Measurements from ENCODE around the gene PUS10. TPM values are rescaled to one million over a fixed set of nuclear protein-coding genes. Genes with fewer than 3 reads are reported as not detected.
"Not testable (repeated sequence)": the region's sequence is repeated elsewhere in the genome, so short reads cannot be mapped to it uniquely, and the experiment has no call there.

Gene PUS10
- total RNA-seq, 2 donors from 2014 or later = 12.6 to 18.5 TPM

DNA sequence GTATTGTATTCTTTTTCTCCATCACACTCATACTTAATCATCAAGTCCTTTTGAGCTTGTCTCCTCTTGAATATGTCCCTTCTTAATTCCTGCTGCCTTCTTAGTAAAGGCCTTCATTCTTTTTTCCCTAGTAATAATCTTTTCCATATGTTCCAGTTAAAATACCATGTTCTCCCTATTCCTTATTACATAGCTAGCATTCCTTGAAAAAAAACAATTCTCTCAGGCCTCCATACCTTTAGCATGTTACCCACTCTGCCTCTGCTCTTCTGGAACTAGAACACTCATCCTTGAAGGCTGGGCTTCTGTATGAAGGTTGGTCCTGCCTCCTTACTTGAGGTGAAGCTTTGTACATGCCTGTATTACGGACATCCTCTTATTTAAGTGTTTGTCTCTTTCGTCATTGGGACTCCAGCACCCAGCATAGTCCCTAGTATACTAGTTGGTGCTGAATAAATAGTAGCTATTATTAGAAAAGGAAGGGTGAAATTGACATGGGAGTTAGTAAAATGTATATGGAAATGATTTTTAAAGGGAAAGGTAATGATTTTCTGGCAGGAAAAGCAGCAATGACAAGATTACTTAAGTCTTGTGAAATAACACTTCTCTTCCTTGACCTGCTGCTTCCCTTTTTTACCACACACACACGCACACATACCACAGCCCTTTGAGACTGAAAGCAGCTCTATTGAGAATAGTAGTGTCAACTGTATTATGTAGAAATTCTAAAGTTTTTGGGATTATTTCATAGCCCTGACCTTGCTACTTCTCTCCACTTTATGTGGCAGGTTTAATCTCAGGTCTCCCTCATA, 91.1 kb downstream of the PUS10 start:
- peak overlapping the region; percentile 45 for H3K4me3 Mint-ChIP-seq
- no peaks in the 10 kb centered on the region for H3K9me3 Mint-ChIP-seq
- ATAC-seq = peak; percentile 92 to 94
- peak overlapping the region; percentile 66 to 85 for H3K27ac Mint-ChIP-seq
- peaks cover 35% of the 10 kb centered on the region for H3K36me3 Mint-ChIP-seq
- peak; percentile 67 for DNase-seq (ENCODE audit: low spot score)
- peaks cover 34 to 42% of the 10 kb centered on the region in 2 donors for H3K4me1 Mint-ChIP-seq (ENCODE audit: low read depth in 2 of 2)
- H3K27me3 Mint-ChIP-seq = no peaks in the 10 kb centered on the region

DNA sequence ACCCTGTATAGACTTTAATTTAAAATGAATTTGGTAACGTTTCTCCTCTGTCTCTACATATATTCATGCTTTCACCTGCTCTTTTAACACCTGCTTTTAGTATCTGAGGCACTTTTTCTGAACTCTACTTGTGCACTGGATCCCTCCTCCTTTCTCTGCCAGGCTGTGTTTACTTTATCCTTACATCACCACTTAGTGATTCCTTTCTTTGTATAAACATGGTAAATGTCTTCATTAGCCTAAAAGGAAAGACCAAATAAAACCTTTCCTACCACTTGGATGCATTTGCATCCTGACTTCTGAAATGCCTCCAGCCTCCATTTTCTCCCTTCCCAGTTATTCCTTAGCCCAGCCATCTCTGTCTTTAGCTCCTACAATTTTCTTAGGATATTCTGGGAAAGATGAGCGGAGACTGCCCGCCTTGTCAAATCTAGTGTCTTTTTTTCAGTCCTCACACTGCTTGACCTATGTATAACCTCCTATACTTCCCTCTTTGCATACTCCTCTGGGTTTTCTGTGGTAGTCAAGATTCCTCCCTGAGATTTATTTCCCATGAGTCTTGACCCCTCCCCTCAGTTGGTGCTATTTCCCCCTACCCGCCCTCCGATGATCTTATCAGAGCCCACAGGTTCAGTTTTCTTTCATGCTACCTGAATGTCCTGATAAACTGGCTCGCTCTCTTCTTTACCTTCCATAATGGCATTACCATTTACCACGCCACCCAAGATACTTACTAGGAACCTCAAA, 91.9 kb downstream of the PUS10 start:
- DNase-seq (ENCODE audit: low spot score) (peak; percentile 29), ATAC-seq (no peak)
- H3K36me3 Mint-ChIP-seq = peaks cover 35% of the 10 kb centered on the region
- no peaks in the 10 kb centered on the region for H3K27me3 Mint-ChIP-seq
- H3K4me1 Mint-ChIP-seq (ENCODE audit: low read depth in 2 of 2) = peaks cover 34 to 41% of the 10 kb centered on the region in 2 donors
- H3K4me3 Mint-ChIP-seq = peak overlapping the region; percentile 45
- no peaks in the 10 kb centered on the region for H3K9me3 Mint-ChIP-seq
- peak overlapping the region; percentile 66 to 85 for H3K27ac Mint-ChIP-seq

DNA sequence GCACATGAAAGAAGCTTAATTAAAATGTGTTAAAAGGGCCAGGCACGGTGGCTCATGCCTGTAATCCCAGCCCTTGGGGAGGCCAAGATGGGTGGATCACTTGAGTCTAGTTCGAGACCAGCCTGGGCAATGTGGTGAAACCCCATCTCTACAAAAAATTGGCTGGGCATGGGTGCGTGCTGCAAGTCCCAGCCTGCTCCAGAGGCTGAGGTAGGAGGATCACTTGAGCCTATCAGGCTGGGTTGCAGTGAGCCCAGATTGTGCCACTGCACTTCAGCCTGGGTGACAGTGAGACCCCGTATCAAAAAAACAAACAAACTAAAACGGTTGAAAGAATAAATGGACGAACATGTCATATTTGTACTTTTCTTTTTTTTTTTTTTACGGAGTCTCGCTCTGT, 110.7 kb downstream of the PUS10 start:
- Mint-ChIP-seq H3K4me3 (no peak overlapping the region), H3K27me3 (no peaks in the 10 kb centered on the region), H3K4me1 (ENCODE audit: low read depth in 2 of 2) (peaks cover 0 to 20% of the 10 kb centered on the region in 2 donors), H3K27ac (no peak overlapping the region), H3K9me3 (no peaks in the 10 kb centered on the region), H3K36me3 (peaks cover 5% of the 10 kb centered on the region)
- ATAC-seq (no peak), DNase-seq (ENCODE audit: low spot score) (no peak)

DNA sequence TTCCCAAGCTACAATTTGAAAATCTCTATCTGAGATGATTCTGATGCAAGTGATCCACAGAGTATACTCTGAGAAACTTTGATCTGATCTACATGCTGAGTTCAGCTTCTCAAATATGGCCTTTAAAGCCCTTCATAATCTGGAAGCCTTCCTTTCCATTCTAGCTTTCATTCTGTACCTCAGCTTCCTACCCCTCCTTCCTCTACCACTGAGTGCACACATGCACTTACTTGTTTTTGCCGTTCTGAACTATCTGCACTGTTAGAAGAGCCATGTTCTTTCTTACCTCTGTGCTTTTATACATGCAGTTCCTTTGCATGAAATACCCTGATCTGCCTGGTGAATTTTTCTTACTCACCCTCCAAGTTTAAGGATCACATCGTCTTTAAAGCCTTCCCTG, 111.7 kb downstream of the PUS10 start:
- Mint-ChIP-seq H3K4me3 (no peak overlapping the region), H3K9me3 (no peaks in the 10 kb centered on the region), H3K27ac (peak overlapping the region in 1 of 2 donors; percentile 57), H3K27me3 (no peaks in the 10 kb centered on the region), H3K4me1 (ENCODE audit: low read depth in 2 of 2) (peaks cover 0 to 20% of the 10 kb centered on the region in 2 donors), H3K36me3 (peaks cover 5% of the 10 kb centered on the region)
- ATAC-seq (no peak), DNase-seq (ENCODE audit: low spot score) (no peak)

DNA sequence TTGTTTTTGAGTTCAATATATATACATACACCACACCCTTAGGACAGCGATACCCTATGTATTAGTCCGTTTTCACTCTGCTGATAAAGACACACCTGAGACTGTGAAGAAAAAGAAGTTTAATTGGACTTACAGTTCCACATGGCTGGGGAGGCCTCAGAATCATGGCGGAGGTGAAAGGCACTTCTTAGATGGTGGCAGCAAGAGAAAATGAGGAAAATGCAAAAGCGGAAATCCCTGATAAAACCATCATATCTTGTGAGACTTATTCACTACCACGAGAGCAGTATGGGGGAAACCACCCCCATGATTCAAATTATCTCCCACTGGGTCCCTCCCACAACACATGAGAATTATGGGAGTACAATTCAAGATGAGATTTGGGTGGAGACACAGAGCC, 112.2 kb downstream of the PUS10 start:
- H3K27me3 Mint-ChIP-seq; DNase-seq (ENCODE audit: low spot score); H3K9me3 Mint-ChIP-seq; H3K36me3 Mint-ChIP-seq; H3K4me3 Mint-ChIP-seq; ATAC-seq: not testable (repeated sequence)
- peak overlapping the region in 1 of 2 donors; percentile 57 for H3K27ac Mint-ChIP-seq
- H3K4me1 Mint-ChIP-seq (ENCODE audit: low read depth in 2 of 2) = peaks cover 0 to 20% of the 10 kb centered on the region in 2 donors

DNA sequence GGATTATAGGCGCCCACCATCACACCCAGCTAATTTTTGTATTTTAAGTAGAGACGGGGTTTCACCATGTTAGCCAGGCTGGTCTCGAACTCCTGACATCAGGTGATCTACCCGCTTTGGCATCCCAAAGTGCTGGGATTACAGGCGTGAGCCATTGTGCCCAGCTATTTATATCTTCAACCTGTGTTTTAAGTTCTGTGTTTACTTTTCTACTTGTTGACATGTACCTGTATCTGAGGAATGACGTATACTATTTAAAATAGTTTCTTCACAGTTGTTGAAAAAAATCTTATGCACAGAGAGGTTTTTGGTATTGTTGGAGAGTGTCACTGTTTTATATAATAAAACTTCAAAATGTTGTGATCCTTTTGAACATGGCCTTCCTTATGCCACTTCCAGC, 116.8 kb downstream of the PUS10 start:
- not testable (repeated sequence) for H3K4me3 Mint-ChIP-seq; H3K27me3 Mint-ChIP-seq; ATAC-seq; DNase-seq (ENCODE audit: low spot score); H3K9me3 Mint-ChIP-seq
- H3K4me1 Mint-ChIP-seq (ENCODE audit: low read depth in 2 of 2) = peaks cover 21 to 31% of the 10 kb centered on the region in 2 donors
- H3K36me3 Mint-ChIP-seq = peaks cover 11% of the 10 kb centered on the region
- peak overlapping the region in 1 of 2 donors; percentile 33 for H3K27ac Mint-ChIP-seq

DNA sequence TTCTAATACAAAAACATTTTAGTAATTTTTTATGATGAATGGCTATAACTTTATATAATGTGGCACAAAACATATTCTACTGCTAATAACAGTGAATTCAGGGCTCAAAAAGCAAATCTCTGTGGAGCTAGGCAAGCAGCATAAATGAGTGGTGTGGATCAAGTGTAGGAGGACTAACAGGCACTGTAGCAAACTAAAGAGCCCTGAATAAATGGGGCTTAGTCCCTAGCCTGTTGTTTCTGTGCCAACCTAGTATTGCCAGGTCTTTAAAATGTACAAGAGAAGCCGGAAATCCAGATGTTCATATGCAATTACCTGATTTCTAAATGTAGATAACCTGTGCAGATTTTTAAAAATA, 118.2 kb downstream of the PUS10 start:
- Mint-ChIP-seq H3K9me3 (no peaks in the 10 kb centered on the region), H3K27me3 (no peaks in the 10 kb centered on the region), H3K4me1 (ENCODE audit: low read depth in 2 of 2) (peaks cover 21 to 22% of the 10 kb centered on the region in 2 donors), H3K27ac (peak overlapping the region; percentile 75 to 93), H3K36me3 (peaks cover 10% of the 10 kb centered on the region), H3K4me3 (no peak overlapping the region)
- ATAC-seq (no peak), DNase-seq (ENCODE audit: low spot score) (no peak)

DNA sequence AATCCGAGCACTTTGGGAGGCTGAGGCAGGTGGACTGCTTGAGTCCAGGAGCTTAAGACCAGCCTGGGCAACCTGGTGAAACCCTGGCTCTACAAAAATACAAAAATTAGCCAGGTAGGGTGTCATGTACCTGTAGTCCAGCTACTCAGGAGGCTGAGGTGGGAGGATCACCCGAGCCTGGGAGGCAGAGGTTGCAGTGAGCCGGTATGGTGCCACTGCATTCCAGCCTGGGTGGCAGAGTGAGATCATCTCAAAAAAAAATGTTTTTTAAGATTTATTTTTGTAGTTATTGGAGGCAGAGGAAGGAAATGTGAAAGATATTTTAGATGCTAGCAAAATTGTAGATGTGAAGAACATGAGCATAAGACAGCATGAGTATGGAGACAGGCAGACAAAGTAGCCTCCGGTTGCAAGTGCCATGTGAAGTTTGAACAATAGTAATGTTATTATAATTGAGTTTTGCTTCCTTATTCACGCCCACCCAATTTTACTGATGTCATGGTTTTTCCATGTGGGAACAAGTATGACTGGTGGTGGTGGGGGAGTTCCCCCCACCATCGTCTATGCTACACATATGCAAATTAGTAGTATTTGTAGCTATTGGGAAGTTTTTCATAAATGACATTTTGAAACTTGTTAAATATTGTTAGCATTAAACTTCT, 118.7 kb downstream of the PUS10 start:
- no peak for DNase-seq (ENCODE audit: low spot score)
- peaks cover 10% of the 10 kb centered on the region for H3K36me3 Mint-ChIP-seq
- no peaks in the 10 kb centered on the region for H3K27me3 Mint-ChIP-seq
- peak overlapping the region; percentile 27 for H3K4me3 Mint-ChIP-seq
- peak; percentile 74 to 77 for ATAC-seq
- H3K4me1 Mint-ChIP-seq (ENCODE audit: low read depth in 2 of 2) = peaks cover 21 to 22% of the 10 kb centered on the region in 2 donors
- H3K9me3 Mint-ChIP-seq = no peaks in the 10 kb centered on the region
- H3K27ac Mint-ChIP-seq = peak overlapping the region; percentile 75 to 93

DNA sequence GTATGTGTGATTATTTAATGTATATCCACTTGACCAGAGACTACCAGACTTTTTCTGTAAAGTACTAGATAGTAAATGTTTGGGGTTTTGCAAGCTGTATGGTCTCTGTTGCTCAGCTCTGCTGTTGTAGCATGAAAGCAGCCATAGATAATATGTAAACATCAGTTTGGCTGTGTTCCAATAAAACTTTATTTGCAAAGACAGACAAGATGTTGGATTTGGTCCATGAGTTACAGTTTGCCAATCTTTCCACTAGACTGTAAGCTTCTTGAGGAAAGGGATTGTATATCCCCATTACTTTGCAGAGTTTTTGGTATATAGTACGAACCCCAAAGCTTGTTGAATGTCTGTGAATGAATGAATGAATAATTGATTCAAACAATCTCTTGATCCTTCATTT, 119.5 kb downstream of the PUS10 start:
- Mint-ChIP-seq H3K4me1 (ENCODE audit: low read depth in 2 of 2) (peaks cover 24 to 25% of the 10 kb centered on the region in 2 donors), H3K27me3 (no peaks in the 10 kb centered on the region), H3K9me3 (no peaks in the 10 kb centered on the region), H3K4me3 (no peak overlapping the region), H3K36me3 (peaks cover 15% of the 10 kb centered on the region), H3K27ac (peak overlapping the region; percentile 75 to 93)
- no peak for ATAC-seq
- no peak for DNase-seq (ENCODE audit: low spot score)

Other genes with a start within 250 kb of the PUS10 start
- 10 to 100 TPM; 26.7 to 77.0 TPM for gene REL, start 136.7 kb downstream of the PUS10 start, total RNA-seq
- 10 to 100 TPM; 15.9 to 25.8 TPM for gene PEX13, start 535 bp downstream of the PUS10 start, total RNA-seq
- gene SANBR, start 47.6 kb upstream of the PUS10 start, total RNA-seq = 1 to 10 TPM; 1.8 to 4.7 TPM
- 10 to 100 TPM in 1 of 2 donors, 1 to 10 TPM in 1; 8.3 to 10.4 TPM for gene C2orf74, start 143.9 kb upstream of the PUS10 start, total RNA-seq

Measured in natural killer cell treated with Interleukin-12 subunit alpha and Interleukin-12 subunit beta and Interleukin-15 and Interleukin-18, amount 100 ng/mL, for 72 hours (primary cell).